Non-pigmented ciliary epithelial cell (primary cell): Measurements from ENCODE around the gene RAB3GAP2.
"Not testable (repeated sequence)": the region's sequence is repeated elsewhere in the genome, so short reads cannot be mapped to it uniquely, and the experiment has no call there.

ENCODE experiments used
- DNase-seq: peaks from one replicate; pipeline ENCODE4 v3.0.0-alpha.2; 2010; ENCODE audit warnings: low read depth

RAB3GAP2 gene

GRCh38 chr1:220137019-220137786 lies 135.1 kb downstream of the RAB3GAP2 start:
- DNase-seq, result no peak

DNA sequence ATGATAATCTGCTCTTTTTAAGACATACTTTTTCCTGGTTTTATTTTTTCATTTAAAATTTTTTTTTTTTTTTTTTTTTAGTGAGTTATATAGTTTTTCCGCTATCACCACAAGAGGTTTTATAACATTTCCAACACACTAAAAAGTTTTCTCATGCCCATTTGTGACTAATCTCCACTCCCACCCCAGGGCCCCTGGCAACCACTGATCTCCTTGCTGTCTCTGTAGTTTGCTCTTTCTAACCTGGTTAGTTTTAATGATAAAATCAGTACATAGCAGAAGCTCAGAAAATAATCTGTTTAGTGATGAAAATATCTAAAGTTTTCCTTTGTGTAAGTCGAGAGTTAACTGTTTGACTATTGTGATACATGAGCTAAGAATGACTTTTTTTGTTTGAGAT lies 136.5 kb downstream of the RAB3GAP2 start:
- DNase-seq, result no peak

- no peak for DNase-seq
Measured at GRCh38 chr1:220129479-220130210, 142.6 kb downstream of the RAB3GAP2 start.

GRCh38 chr1:220127076-220127475 lies 145.2 kb downstream of the RAB3GAP2 start:
- DNase-seq, result no peak

DNA sequence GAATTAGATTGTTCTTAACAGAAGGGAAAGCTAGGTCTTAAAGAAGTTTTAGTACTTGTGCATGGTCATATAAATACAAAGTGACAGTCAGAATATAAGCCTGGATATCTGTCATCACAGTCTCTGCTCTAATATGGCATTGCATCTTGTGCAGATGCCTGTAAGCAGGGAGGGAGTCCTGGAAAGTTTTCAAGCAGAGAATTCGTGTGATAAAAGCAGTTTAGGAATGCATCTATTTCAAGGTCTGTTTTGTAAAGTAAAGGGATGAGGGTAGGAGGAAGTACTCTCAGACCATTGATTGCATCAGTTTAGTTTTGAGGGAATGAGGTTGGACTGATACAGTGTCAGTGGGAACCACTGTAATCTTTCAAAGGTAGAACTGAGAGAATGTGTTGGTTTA lies 147.7 kb downstream of the RAB3GAP2 start:
- DNase-seq, result peak; percentile 10

- no peak for DNase-seq
Measured at GRCh38 chr1:220123889-220124288, 148.4 kb downstream of the RAB3GAP2 start.

- DNase-seq, result no peak
Measured at GRCh38 chr1:220123066-220123465, 149.2 kb downstream of the RAB3GAP2 start.

DNA sequence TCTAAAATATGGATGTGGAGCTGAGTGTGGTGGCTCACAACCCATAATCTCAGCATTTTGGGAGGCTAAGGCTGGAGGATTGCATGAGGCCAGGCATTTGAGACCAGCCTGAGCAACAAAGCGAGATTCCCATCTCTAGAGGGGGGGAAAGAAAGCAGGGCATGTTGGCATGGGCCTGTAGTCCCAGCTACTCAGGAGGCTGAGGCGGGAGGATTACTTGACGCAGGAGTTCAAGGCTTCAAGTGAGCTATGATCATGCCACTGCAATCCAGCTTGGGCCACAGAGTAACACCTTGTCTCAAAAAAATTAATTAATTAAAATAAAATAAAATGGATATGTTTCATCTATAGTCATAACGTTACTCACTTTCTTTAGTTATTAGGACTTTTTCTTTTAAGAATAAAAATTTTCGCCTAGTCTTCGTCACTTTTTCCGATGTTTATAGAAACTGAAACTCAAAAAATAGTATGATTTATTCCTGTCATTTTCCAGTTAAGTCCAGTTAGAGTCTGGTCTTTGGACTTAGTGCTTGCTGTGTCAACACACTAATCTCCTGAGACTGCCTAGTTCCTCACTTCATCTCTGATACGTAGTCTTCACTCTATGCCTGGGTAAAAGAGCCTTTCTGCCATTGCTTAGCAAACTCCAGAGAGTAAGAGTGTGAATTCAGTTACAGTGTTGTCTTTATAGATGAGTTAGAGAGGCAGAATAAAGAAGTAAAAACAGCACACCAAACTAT lies 150.3 kb downstream of the RAB3GAP2 start:
- DNase-seq, result no peak

DNA sequence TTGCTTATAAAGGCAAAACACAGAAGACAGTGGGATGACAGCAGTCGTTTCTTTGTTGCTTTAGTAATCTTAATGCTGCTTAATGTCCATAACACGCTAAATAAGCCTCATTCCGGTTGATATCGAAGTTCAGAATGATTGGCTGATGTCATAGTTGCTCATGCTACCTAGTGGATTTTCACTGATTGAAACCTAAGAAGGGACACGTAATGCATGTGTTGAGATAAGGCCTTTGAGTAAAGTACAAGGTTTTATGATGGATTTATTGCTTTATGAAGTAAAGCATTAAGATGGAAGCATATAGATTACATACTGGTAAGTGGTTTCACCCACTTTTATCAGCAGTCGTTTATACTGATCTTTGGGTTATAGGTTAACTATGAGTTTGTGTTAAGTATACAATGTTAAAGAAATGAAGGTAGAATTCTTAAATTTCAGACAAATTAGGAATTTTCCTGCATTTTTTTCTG lies 153.2 kb downstream of the RAB3GAP2 start:
- no peak for DNase-seq

DNA sequence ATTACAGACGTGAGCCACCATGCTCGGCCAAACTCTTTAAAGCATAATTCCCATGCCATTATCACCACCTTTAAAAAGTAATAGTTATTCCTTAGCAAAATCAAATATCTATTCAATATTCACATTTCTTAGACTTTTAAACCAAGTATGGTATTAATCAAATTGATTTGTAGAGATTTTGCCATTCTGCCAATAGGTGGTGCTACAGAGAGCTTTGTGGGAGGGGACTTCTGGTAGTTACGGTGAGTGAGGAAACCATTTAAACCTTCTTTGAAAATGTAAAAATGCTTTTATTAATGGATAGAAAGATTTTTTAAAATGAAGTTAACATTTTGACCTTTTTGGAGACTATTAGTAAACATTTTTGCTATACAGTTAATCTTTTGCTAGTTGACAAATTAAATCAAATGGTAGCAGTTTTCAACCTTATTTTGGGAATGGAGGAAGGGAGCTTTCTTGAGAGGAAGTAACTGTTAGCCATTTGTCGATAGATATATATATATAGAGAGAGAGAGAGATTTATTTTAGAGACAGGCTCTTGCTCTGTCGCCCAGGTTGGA lies 159.0 kb downstream of the RAB3GAP2 start:
- no peak for DNase-seq

DNA sequence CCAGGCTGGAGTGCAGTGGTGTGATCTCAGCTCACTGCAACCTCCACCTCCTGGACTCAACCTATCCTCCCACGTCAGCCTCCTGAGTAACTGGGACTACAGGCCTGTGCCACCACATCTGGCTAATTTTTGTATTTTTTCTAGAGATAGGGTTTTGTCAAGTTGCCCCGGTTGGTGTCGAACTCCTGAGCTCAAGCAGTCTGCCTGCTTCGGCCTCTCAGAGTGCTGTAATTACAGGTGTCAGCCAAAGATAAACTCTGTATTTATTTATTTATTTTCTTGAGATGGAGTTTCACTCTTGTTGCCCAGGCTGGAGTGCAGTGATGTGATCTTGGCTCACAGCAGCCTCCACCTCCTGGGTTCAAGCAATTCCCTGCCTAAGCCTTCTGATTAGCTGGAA lies 159.7 kb downstream of the RAB3GAP2 start:
- DNase-seq, result not testable (repeated sequence)

DNA sequence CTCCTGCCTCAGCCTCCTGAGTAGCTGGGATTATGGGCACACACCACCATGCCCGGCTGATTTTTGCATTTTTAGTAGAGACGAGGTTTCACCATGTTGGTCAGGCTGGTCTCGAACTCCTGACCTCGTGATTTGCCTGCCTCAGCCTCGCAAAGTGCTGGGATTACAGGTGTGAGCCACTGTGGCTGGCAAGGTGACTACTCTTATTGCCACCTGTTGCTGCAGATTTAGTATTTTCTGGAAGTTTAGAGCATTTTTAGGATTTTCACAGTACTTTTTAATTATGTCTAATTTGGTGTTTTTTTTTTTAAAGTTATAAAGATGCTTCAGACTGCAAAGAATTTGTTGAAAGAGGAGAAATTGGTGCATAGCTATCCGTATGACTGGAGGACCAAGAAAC lies 161.8 kb downstream of the RAB3GAP2 start:
- DNase-seq, result not testable (repeated sequence)

DNA sequence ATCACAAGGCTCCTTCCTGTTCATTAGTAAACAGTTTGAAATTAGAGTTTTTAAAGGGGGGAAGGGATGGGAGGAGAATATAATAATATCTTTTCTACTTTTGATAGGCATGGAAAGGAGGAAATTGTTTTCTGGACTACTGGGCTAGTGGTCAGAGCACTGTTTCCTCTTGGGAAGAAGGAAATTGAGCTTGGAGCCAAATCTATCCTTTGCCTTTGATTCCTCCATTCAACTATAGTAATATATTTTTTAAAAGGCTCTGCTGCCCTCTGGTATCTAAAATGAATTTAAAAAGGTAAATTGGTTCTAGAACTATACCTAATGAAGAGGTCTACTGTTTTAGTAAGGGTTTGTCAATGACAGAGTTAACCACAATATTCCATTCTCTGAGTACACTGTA lies 172.4 kb downstream of the RAB3GAP2 start:
- DNase-seq, result no peak
